GM12875 (cell line): ENCODE results near the gene DTL.

Experiments
- H3K4me3 ChIP-seq: one replicate; pipeline ENCODE4 v1.5.1; 2011; ENCODE audit warnings: low read depth, low read length, control low read depth
- TF ChIP-seq, protein P1 (sequence below): IDR thresholded peaks from 2 replicates; pipeline ENCODE4 v1.5.1; 2011; ENCODE audit warnings: low read depth, mild to moderate bottlenecking, control low read depth, inconsistent platforms, low read length, moderate library complexity, borderline replicate concordance; ENCODE audit not compliant: insufficient read depth

DTL gene

DNA sequence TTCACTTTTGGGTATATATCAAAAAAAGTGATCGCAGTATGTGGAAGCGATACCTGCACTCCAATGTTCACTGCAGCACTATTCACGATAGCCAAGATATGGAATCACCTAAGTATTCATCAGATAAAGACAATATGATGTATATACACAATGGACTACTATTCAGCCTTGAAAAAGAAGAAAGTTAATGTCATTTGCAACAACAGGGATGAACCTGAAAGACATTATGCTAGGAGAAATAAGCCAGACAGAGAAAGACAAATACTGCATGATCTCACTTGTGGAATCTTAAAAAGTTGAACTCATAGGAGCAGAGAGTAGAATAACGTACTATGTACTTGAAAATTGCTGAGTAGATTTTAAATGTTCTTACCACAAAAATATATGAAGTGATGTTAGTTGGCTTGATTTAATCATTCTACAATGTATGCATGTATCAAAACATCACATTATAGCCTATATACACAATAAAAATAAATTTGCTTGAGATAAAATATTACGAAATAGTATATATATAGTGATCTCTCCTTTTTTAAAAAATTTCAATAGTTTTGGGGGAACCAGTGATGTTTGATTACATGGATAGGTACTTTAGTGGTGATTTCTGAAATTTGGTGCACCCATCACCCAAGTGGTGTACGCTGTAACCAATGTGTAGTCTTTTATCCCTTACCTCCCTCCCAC is 56.0 kb downstream of the DTL start:
- H3K4me3 ChIP-seq, result no peak overlapping the region
- TF ChIP-seq, protein P1, sequence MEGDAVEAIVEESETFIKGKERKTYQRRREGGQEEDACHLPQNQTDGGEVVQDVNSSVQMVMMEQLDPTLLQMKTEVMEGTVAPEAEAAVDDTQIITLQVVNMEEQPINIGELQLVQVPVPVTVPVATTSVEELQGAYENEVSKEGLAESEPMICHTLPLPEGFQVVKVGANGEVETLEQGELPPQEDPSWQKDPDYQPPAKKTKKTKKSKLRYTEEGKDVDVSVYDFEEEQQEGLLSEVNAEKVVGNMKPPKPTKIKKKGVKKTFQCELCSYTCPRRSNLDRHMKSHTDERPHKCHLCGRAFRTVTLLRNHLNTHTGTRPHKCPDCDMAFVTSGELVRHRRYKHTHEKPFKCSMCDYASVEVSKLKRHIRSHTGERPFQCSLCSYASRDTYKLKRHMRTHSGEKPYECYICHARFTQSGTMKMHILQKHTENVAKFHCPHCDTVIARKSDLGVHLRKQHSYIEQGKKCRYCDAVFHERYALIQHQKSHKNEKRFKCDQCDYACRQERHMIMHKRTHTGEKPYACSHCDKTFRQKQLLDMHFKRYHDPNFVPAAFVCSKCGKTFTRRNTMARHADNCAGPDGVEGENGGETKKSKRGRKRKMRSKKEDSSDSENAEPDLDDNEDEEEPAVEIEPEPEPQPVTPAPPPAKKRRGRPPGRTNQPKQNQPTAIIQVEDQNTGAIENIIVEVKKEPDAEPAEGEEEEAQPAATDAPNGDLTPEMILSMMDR, result no peak

DNA sequence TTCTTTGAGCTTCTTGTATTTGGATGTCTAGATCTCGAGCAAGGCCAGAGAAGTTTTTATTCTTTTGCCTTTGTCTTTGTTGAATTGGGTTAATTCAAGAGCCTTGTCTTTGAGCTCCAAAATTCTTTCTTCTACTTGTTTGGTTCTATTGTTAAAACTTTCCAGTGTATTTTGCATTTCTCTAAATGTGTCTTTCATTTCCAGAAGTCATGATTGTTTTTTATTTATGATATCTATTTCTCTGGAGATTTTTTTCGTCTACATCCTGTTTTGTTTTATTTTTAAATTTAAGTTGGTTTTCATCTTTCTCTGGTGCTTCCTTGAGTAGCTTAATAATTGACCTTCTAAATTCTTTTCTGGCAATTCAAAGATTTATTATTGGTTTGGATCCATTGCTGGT is 61.8 kb downstream of the DTL start:
- H3K4me3 ChIP-seq, result no peak overlapping the region
- TF ChIP-seq, protein P1, result no peak

DNA sequence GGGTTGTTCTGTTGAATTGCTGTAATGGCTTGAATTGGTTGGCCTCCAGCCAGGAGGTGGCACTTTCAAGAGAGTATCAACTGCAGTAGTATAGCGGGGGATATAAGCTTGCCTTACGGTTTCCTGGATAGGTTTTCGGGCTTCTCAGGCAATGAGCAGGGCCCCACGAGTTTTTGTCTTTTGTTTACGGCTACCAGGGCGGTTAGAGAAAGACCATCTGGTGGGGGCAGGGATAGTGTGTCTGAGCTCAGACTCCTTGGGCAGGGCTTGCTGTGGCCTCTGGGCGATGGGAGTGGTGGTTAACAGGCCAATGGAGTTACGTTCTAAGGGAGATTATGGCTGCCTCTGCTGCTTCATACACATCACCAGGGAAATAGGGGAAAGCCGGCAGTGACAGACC is 62.8 kb downstream of the DTL start:
- TF ChIP-seq, protein P1, result no peak
- H3K4me3 ChIP-seq, result no peak overlapping the region

DNA sequence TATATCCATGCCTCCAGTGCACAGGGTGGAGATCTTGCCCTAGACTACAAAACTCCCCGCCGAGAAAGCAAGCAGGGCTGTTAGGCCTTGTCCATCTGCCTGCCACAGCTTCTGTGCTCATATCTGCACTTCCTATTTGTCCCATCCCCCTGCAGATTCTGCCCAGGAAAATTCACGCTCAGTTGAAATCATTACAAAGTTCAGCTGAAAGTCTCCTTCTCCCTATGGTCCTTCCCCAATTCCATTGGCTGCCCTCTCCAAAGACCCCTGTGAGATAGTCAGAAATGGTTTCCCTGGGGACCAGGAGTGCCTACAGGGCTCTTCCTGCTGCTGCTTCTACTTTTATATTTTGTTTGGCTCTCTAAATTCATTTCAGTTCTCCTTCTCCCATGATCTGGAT is 63.2 kb downstream of the DTL start:
- TF ChIP-seq, protein P1, result no peak
- no peak overlapping the region for H3K4me3 ChIP-seq

DNA sequence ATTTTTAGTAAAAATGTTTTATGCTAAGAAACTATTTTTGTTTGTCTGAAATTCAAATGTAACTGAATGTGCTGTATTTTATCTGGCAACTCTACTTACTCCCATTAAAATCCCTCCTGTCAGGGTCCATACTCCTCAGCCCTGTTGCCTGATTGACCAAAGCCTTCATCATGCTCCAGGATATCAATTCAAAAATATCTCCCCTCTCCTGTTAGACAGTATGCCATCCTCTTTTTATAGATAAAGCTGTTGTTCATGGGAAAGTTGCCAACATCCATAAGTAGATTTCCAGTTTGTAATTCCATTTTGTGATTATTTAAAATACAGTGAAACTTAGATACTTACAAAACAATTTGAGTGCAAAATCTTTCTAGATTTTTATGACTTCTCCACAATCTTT is 65.7 kb downstream of the DTL start:
- no peak overlapping the region for H3K4me3 ChIP-seq
- TF ChIP-seq, protein P1, result no peak

DNA sequence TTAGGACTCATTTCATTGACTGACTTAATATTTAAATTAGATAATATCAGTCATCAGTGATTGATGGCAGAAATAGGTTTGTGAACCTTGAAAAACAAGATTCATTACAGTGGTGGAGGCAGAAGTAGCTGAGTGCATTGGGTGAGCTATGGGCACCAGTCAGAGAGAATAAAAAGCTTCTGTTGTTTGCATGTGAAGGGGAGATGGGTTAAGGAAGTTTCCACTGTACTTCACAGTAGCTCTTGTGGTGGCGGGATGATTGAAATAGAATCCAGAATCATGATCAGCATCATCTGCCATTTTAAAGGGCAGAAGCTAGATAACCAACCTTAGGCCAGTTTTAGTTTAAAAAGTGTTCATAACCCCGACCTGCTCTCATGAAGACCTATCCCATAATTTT is 66.2 kb downstream of the DTL start:
- TF ChIP-seq, protein P1, result no peak
- H3K4me3 ChIP-seq, result no peak overlapping the region

DNA sequence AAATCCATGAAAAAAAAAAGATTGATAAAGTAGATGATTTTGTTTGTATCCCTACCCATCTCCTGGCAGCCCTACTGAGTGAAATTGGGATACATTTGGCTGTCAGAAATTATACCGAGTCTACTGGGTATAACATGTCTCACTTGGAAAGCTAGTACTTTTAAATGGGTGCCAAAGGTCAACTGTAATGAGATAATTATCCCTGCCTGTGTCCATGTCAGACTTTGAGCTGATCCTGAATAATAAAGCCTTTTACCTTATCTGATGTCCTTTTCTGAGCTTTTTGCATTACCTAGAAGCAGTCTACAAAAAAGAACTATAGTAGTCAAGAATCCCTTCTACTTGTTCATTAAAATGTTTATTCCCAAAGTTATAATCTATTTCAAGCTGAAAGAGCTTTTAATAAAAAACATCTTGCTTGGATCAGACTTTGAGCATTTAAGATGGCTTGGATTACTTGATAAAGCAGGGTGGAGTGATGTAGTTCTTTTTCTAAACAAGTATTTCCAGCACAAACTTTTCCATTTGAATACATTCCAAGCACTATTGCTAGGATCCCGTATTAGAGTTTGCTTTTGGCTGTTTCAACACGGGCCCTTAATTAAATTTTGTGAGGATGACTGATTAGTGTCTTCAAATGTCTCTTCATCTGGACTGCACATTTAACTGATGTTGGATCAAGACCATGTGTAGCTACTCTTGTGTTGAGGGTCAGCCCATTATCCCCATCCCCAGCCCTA is 69.2 kb downstream of the DTL start:
- TF ChIP-seq, protein P1, result no peak
- no peak overlapping the region for H3K4me3 ChIP-seq
